ENCODE measurements around the gene TOP1. TPM values are rescaled to one million over a fixed set of nuclear protein-coding genes. Genes with fewer than 3 reads are reported as not detected.
A peak's percentile ranks its signal among the peaks of the same experiment; 100 is the strongest.

TOP1 gene
- total and polyA plus RNA-seq, 9 of the 15 experiments (the other 6 are each of a cell fraction or from before 2014, with no cell fraction given): 26.4 to 127 (median 39.6) TPM

DNA sequence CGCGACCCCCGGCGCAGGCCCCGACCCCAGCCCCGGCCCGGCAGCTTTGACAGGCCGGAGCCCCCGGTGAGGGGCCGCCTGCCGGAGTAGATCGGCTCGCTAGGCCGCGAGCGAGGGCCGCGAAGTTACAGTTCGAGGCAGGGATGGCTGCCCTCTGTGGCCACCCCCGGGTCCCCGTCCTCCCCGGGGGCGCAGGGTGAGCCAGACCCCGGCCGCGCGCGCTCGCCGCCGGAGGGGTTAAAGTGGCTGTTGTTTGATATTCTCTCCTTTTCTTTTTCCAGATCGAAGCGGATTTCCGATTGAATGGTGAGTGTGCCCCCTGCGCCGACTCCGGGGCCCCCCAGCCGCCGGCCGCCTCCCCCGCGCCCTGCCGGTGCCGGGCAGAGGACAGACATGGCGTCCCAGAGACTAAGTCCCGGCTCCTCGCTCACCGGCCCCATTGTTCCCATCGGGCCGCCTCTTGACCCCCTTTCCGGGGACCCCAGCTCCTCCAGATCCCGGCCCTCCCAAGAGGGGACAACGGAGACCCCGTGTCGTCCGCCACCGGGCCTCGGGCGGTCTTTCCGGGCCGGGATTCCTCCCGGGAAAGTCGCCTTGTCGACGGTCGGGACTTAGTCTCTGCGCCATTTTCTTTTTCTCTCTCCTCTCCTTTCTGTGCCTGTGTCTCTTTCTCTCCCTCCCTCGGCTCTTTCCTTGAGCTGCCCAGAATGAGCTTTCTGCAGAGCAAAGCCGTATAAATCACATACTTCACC lies 704 bp downstream of the TOP1 start (continued):
- no peak for TF ChIP-seq MEF2A (IDR thresholded peaks at IDR 0.05; ENCODE audit: control insufficient read depth, low read depth, low read length)
- no peak for TF ChIP-seq KDM2B (CRISPR knock-in tag; IDR thresholded peaks at IDR 0.05)
- TF ChIP-seq ARID1B (IDR thresholded peaks at IDR 0.05): no peak
- TF ChIP-seq CEBPG (CRISPR knock-in tag; IDR thresholded peaks at IDR 0.05): no peak
- no peak for TF ChIP-seq CEBPG (tag; conservative IDR thresholded peaks at IDR 0.05 in 1 of 2, IDR thresholded peaks at IDR 0.05 in 1 of 2)
- TF ChIP-seq CHD1 (IDR thresholded peaks at IDR 0.05; ENCODE audit: low read length): peak; percentile 85
- no peak for TF ChIP-seq ZNF224 (CRISPR knock-in tag; IDR thresholded peaks at IDR 0.05)
- 0 out of 2 replicates have a peak, but pooled peaks have one; percentile 24 for TF ChIP-seq ERF (CRISPR knock-in tag; IDR thresholded peaks at IDR 0.05)
- no peak for TF ChIP-seq ZNF586 (CRISPR knock-in tag; conservative IDR thresholded peaks at IDR 0.05)
- TF ChIP-seq ZNF507 (tag; conservative IDR thresholded peaks at IDR 0.05): no peak
- TF ChIP-seq, protein P1, sequence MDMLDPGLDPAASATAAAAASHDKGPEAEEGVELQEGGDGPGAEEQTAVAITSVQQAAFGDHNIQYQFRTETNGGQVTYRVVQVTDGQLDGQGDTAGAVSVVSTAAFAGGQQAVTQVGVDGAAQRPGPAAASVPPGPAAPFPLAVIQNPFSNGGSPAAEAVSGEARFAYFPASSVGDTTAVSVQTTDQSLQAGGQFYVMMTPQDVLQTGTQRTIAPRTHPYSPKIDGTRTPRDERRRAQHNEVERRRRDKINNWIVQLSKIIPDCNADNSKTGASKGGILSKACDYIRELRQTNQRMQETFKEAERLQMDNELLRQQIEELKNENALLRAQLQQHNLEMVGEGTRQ (CRISPR knock-in tag; IDR thresholded peaks at IDR 0.05): no peak
- TF ChIP-seq RBM14 (IDR thresholded peaks at IDR 0.05; ENCODE audit: borderline replicate concordance, insufficient read depth, low read depth, low read length): 0 out of 2 replicates have a peak, but pooled peaks have one; percentile 28
- TF ChIP-seq SRF (CRISPR knock-in tag; IDR thresholded peaks at IDR 0.05): no peak
- no peak for TF ChIP-seq NR3C1 (CRISPR knock-in tag; IDR thresholded peaks at IDR 0.05)
- TF ChIP-seq, protein P2, sequence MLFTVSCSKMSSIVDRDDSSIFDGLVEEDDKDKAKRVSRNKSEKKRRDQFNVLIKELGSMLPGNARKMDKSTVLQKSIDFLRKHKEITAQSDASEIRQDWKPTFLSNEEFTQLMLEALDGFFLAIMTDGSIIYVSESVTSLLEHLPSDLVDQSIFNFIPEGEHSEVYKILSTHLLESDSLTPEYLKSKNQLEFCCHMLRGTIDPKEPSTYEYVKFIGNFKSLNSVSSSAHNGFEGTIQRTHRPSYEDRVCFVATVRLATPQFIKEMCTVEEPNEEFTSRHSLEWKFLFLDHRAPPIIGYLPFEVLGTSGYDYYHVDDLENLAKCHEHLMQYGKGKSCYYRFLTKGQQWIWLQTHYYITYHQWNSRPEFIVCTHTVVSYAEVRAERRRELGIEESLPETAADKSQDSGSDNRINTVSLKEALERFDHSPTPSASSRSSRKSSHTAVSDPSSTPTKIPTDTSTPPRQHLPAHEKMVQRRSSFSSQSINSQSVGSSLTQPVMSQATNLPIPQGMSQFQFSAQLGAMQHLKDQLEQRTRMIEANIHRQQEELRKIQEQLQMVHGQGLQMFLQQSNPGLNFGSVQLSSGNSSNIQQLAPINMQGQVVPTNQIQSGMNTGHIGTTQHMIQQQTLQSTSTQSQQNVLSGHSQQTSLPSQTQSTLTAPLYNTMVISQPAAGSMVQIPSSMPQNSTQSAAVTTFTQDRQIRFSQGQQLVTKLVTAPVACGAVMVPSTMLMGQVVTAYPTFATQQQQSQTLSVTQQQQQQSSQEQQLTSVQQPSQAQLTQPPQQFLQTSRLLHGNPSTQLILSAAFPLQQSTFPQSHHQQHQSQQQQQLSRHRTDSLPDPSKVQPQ (CRISPR knock-in tag; IDR thresholded peaks at IDR 0.05; ENCODE audit: borderline replicate concordance): no peak
- no peak for TF ChIP-seq TSC22D4 (tag; IDR thresholded peaks at IDR 0.05)
- TF ChIP-seq PHF21A (IDR thresholded peaks at IDR 0.05; ENCODE audit: borderline replicate concordance, low read depth): no peak
- no peak for TF ChIP-seq NEUROD1 (IDR thresholded peaks at IDR 0.05; ENCODE audit: borderline replicate concordance, low read depth, low read length, partially characterized antibody)
- TF ChIP-seq STAG1 (CRISPR knock-in tag; IDR thresholded peaks at IDR 0.05; ENCODE audit: borderline replicate concordance): no peak
- TF ChIP-seq EGR1 (conservative IDR thresholded peaks at IDR 0.05): peak; percentile 66
- no peak for TF ChIP-seq SMARCB1 (IDR thresholded peaks at IDR 0.05; ENCODE audit: insufficient read length, low read depth)
- TF ChIP-seq, protein P3, sequence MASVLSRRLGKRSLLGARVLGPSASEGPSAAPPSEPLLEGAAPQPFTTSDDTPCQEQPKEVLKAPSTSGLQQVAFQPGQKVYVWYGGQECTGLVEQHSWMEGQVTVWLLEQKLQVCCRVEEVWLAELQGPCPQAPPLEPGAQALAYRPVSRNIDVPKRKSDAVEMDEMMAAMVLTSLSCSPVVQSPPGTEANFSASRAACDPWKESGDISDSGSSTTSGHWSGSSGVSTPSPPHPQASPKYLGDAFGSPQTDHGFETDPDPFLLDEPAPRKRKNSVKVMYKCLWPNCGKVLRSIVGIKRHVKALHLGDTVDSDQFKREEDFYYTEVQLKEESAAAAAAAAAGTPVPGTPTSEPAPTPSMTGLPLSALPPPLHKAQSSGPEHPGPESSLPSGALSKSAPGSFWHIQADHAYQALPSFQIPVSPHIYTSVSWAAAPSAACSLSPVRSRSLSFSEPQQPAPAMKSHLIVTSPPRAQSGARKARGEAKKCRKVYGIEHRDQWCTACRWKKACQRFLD (CRISPR knock-in tag; IDR thresholded peaks at IDR 0.05): peak; percentile 8; the same call in 1 of the 2 replicates
